Measurements from ENCODE around the gene HOXA4. TPM values are rescaled to one million over a fixed set of nuclear protein-coding genes. Genes with fewer than 3 reads are reported as not detected.

HOXA4 gene
- total and polyA plus RNA-seq, 11 donors = 0.23 to 2.6 (median 0.82) TPM; not detected in 1

DNA sequence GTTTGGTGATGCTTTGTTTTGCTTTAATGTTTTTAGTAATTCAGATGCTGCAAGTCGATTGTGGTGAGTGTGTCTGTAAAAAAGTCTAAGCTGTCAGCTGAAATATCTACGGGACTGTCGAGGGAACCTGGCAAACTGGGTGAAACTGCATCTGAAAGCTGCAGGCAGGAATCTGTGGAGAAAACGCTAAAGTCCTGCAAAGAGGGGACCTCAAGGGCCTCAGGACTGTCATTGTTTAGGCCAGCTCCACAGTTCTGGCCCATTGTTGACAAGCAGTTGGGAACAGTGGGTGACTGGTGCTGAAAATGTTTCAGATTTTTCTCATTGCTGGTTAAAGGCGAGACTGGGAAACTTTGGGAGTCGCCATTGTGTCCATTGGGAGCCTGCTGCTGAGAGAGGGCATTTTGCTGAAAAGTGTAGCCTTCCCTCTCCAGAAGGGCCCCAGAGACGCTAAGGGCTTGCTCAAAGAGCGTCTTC, 29.8 kb downstream of the HOXA4 start:
- 18 to 24% (median 20%) methylated on average over 8 of the region's 8 CpGs for WGBS, 4 donors
- H3K9me3 ChIP-seq = no peaks in the 10 kb centered on the region
- H3K4me1 ChIP-seq = peaks cover 0 to 43% (median 15%) of the 10 kb centered on the region in 12 donors
- peaks cover 67 to 100% (median 98%) of the 10 kb centered on the region in 9 donors for H3K27me3 ChIP-seq
- peak overlapping the region in 4 of 12 donors; percentile 60 to 93 (median 61) for H3K27ac ChIP-seq
- ATAC-seq (no peak), DNase-seq (no peak)
- intact Hi-C loops (cut with DNase I) = no loop called here
- H3K36me3 ChIP-seq = no peaks in the 10 kb centered on the region
- TF ChIP-seq, protein P1, sequence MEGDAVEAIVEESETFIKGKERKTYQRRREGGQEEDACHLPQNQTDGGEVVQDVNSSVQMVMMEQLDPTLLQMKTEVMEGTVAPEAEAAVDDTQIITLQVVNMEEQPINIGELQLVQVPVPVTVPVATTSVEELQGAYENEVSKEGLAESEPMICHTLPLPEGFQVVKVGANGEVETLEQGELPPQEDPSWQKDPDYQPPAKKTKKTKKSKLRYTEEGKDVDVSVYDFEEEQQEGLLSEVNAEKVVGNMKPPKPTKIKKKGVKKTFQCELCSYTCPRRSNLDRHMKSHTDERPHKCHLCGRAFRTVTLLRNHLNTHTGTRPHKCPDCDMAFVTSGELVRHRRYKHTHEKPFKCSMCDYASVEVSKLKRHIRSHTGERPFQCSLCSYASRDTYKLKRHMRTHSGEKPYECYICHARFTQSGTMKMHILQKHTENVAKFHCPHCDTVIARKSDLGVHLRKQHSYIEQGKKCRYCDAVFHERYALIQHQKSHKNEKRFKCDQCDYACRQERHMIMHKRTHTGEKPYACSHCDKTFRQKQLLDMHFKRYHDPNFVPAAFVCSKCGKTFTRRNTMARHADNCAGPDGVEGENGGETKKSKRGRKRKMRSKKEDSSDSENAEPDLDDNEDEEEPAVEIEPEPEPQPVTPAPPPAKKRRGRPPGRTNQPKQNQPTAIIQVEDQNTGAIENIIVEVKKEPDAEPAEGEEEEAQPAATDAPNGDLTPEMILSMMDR (IDR thresholded peaks at IDR 0.05) = no peak
- TF ChIP-seq POLR2A (IDR thresholded peaks at IDR 0.05) = no peak
- peak overlapping the region in 4 of 12 donors; percentile 25 to 43 (median 38) for H3K4me3 ChIP-seq

DNA sequence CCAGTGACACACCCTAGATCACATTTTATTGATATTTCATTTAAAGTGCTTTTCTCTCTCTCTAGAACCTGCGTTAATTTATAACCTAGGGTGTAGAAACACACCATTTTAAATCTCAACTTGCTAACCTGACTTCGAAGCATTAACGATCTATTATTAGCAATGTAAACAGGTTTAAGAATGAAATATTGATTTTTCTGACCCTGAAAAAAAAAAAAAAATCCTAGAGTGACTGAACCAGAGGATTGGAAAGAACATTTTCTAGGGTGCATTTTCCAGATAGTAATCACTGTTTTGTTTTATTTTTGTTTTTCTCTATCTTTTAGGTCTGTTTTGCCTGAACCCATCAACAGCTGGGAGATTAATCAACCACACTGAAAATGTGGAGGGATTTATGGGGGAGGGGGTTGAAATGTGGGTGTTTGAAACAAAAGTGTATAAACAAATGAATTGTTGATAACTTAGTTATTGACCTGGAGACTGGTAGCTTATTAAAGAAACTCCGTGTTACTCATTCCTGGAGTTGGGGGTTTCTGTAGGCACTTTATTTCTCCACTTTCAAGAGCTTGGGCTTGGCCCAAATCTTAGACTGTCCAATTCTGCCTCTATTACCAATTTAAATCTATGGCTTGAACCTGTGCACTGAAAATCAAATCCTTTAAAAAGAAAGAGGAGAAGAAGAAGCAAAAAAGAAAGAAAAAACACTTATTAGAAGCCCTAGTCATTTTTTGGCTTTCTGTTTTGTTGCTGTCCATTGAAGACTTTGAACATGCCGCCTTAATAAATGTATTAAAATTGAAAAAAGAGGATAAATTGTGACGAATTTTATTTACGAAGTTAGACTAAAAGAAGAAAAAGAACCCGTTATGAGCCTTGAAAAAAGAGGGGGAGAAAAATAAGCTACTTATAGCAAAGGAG, 30.8 kb downstream of the HOXA4 start:
- Histone ChIP-seq H3K4me3 (peak overlapping the region in 2 of 12 donors; percentile 22 to 65), H3K36me3 (no peaks in the 10 kb centered on the region), H3K9me3 (no peaks in the 10 kb centered on the region), H3K27ac (peak overlapping the region in 1 of 12 donors; percentile 93), H3K4me1 (peaks cover 0 to 42% (median 15%) of the 10 kb centered on the region in 12 donors), H3K27me3 (peaks cover 76 to 100% (median 98%) of the 10 kb centered on the region in 9 donors)
- 32 to 46% (median 39%) methylated on average over 8 of the region's 8 CpGs for WGBS, 4 donors
- intact Hi-C loops (cut with DNase I) = loop anchor here in 1 of 10 donors (5.0 kb wide), 1 partner anchor 33 kb away; the partner anchor contains the start of gene HOXA4
- TF ChIP-seq POLR2A (IDR thresholded peaks at IDR 0.05) = no peak
- TF ChIP-seq, protein P1 (IDR thresholded peaks at IDR 0.05) = no peak
- DNase-seq (no peak), ATAC-seq (no peak)

DNA sequence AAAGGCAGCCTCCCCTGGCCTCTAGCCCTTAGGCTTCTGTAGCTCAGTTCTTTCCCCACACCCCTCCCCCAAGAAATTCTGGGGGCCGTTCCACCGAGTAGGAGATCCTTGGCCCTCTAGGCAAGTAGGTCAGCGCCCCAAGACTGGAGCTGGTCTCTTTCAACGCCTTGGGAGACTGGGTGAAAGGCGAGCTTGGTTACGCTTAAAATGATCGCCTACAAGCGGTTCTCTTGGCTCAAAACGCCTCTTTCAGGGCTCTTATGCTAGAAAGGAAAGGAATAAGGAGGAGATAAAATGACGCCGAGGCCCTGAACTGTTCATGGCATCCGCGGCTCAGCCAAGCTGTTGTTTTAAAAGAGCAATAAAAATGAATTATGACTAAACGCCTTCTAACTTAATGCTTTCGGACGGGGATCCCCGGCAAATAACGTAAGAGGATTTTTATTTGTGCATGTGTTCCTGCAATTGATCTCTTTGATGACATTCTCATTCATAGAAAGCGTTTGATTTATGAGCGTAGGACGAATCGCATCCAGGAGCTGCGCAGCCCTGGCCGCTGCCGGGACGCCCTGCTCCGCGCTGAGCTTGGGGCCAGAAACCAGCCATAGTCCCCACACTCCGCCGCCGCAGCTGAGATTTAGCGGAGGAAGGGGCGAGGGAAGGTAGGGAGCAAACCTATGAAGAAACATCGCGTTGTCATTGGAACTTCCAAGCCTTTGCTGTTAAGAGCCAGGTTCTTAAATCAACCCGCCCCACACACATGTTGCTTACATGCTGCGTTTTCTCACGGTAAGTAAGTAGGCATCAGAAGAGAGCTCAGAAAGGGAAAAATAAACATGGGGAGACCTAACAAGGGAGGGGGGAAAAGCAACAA, 31.7 kb downstream of the HOXA4 start:
- H3K36me3 ChIP-seq = no peaks in the 10 kb centered on the region
- H3K9me3 ChIP-seq = no peaks in the 10 kb centered on the region
- peak overlapping the region in 8 of 12 donors; percentile 9 to 93 (median 57) for H3K27ac ChIP-seq
- no peak for TF ChIP-seq POLR2A (IDR thresholded peaks at IDR 0.05)
- TF ChIP-seq, protein P1 (IDR thresholded peaks at IDR 0.05) = no peak
- DNase-seq = no peak
- H3K27me3 ChIP-seq = peaks cover 73 to 100% (median 98%) of the 10 kb centered on the region in 9 donors
- intact Hi-C loops (cut with DNase I) = loop anchor here in 1 of 10 donors (5.0 kb wide), 1 partner anchor 33 kb away; the partner anchor contains the start of gene HOXA4
- H3K4me1 ChIP-seq = peaks cover 0 to 40% (median 15%) of the 10 kb centered on the region in 12 donors
- H3K4me3 ChIP-seq = peak overlapping the region in 10 of 12 donors; percentile 3 to 85 (median 26)
- no peak for ATAC-seq
- 7 to 16% (median 11%) methylated on average over 37 to 38 of the region's 38 CpGs for WGBS, 4 donors
